ENCODE results near the gene CFAP161.

The CFAP161 gene

DNA sequence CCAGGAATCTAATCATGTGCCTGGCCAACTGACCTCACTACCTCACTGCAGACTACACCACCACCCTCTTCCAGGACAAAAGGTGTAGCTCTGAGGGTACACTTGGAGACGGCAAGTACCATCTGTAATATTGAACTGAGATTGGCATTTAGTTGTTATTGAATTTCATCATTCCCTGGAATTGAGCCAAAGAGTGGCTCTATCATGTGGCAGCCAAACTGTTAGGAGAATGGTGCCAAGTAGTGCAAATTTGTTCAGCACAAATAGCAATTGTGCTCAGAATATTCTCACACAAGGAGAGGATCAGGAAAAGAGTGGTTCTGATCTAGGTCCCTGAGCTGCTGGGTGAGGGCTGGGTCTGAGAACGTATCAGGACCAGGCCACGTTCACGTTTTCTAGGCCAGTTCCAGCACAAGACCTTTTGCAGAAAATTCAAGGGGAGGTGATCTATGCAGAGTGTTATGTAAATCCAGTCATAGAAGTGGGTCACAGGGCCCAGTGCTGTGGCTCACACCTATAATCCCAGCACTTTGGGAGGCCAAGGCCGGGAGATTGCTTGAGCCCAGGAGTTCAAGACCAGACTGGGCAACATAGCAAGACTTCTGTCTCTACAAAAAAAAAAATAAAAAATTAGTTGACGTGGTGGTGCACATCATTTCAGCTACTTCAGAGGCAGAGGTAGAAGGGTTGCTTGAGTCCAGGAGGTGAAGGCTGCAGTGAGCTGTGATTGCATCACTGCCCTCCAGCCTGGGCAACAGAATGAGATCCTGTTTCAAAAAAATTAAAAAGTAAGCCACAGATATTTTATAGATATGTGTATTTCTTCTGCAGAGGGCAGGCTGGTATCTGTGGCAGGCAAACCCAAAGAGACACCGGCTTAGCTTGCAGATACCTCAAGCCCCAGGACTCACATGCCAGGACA is 31.9 kb upstream of the CFAP161 start:
- Histone ChIP-seq H3K36me3 (ENCODE audit: control insufficient read depth, insufficient read depth, low read length) (no peaks in the 10 kb centered on the region), H2BK5ac (ENCODE audit: low read length) (no peak overlapping the region), H3K23ac (ENCODE audit: low read length) (no peak overlapping the region), H4K8ac (ENCODE audit: low read depth, low read length) (no peak overlapping the region), H3K27me3 (ENCODE audit: insufficient read depth, low read length, poor library complexity) (no peaks in the 10 kb centered on the region), H2BK120ac (ENCODE audit: low read depth, low read length) (no peak overlapping the region), H3K9ac (ENCODE audit: low read length) (no peak overlapping the region), H3K4me2 (ENCODE audit: low read length) (no peak overlapping the region), H2AK5ac (ENCODE audit: low read length) (no peak overlapping the region), H3K56ac (ENCODE audit: low read length) (no peak overlapping the region), H3K79me2 (ENCODE audit: control insufficient read depth, insufficient read depth, low read length) (no peaks in the 10 kb centered on the region), H3K79me1 (ENCODE audit: low read length) (no peaks in the 10 kb centered on the region), H3K4me3 (ENCODE audit: low read length) (no peak overlapping the region), H3K4ac (ENCODE audit: low read depth, low read length) (no peak overlapping the region), H3K27ac (ENCODE audit: low read depth, low read length) (no peak overlapping the region), H2BK15ac (replicated peaks; ENCODE audit: low read depth) (no peak overlapping the region), H4K5ac (ENCODE audit: low read length) (no peak overlapping the region), H3K4me1 (ENCODE audit: control insufficient read depth, low read depth, low read length) (no peaks in the 10 kb centered on the region), H3K18ac (ENCODE audit: low read length) (no peak overlapping the region)
- no CpG with 5 or more reads among the region's 7 CpGs for WGBS (ENCODE audit: extremely low coverage, insufficient coverage, low lambda C conversion rate)
- no peak for DNase-seq

DNA sequence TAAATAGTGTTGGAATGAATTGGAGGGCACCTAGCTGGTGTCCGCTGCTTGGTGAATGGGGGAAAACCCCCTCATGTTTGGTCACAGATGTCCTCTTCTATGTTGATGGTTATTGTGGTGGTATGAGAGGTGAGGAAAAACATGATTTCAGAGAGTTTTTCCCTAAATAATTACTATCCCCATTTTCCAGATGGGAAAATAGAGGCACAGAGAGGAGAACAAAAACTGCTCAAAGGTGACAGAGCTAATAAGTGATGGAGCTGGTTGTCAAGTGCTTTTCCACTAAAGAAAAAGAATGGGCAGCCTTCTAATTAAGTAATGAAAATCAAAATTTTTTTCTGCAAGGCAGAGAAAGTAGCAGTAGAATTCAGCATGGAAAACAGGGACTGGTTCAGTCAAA is 30.2 kb upstream of the CFAP161 start:
- DNase-seq = no peak
- no peak overlapping the region for H2AK5ac ChIP-seq (ENCODE audit: low read length)
- no peak overlapping the region for H3K9ac ChIP-seq (ENCODE audit: low read length)

DNA sequence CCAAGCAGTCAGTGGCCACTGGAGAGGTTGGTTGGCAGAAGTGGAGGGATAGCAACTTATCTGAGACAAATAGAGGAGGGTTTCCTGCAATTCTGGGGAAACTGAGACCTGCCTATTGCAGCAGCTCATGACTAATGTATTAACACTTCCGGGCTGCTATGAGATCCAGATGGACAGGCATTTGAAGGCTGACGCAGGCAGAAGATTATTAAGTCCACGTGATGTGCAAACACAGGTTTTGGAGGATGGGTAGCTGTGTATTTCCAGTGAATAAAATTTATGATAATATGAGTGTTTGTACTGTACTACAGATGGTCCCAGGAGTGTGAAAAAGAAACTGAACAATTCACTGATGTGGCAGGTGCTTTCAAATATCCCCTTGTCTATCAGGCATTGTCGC is 28.5 kb upstream of the CFAP161 start:
- Histone ChIP-seq H3K27me3 (ENCODE audit: insufficient read depth, low read length, poor library complexity) (no peaks in the 10 kb centered on the region), H4K5ac (ENCODE audit: low read length) (no peak overlapping the region), H3K36me3 (ENCODE audit: control insufficient read depth, insufficient read depth, low read length) (no peaks in the 10 kb centered on the region), H3K79me1 (ENCODE audit: low read length) (no peaks in the 10 kb centered on the region), H4K8ac (ENCODE audit: low read depth, low read length) (no peak overlapping the region), H3K56ac (ENCODE audit: low read length) (no peak overlapping the region), H3K4me3 (ENCODE audit: low read length) (no peak overlapping the region), H3K4me1 (ENCODE audit: control insufficient read depth, low read depth, low read length) (no peaks in the 10 kb centered on the region), H3K27ac (ENCODE audit: low read depth, low read length) (no peak overlapping the region), H3K9ac (ENCODE audit: low read length) (no peak overlapping the region), H2BK15ac (replicated peaks; ENCODE audit: low read depth) (no peak overlapping the region), H3K4ac (ENCODE audit: low read depth, low read length) (no peak overlapping the region), H2BK5ac (ENCODE audit: low read length) (no peak overlapping the region), H3K4me2 (ENCODE audit: low read length) (no peak overlapping the region), H3K23ac (ENCODE audit: low read length) (no peak overlapping the region), H2BK120ac (ENCODE audit: low read depth, low read length) (no peak overlapping the region), H2AK5ac (ENCODE audit: low read length) (no peak overlapping the region), H3K18ac (ENCODE audit: low read length) (no peak overlapping the region), H3K79me2 (ENCODE audit: control insufficient read depth, insufficient read depth, low read length) (no peaks in the 10 kb centered on the region)
- DNase-seq = no peak
- WGBS (ENCODE audit: extremely low coverage, insufficient coverage, low lambda C conversion rate) = no CpG with 5 or more reads among the region's 4 CpGs

More for the DNA sequence above, 30.2 kb upstream of the CFAP161 start:
- Histone ChIP-seq H3K27me3 (ENCODE audit: insufficient read depth, low read length, poor library complexity) (no peaks in the 10 kb centered on the region), H3K18ac (ENCODE audit: low read length) (no peak overlapping the region), H3K56ac (ENCODE audit: low read length) (no peak overlapping the region), H2BK15ac (replicated peaks; ENCODE audit: low read depth) (no peak overlapping the region), H2BK5ac (ENCODE audit: low read length) (no peak overlapping the region), H4K5ac (ENCODE audit: low read length) (no peak overlapping the region), H3K4me2 (ENCODE audit: low read length) (no peak overlapping the region), H3K79me1 (ENCODE audit: low read length) (no peaks in the 10 kb centered on the region), H3K4me1 (ENCODE audit: control insufficient read depth, low read depth, low read length) (no peaks in the 10 kb centered on the region), H2BK120ac (ENCODE audit: low read depth, low read length) (no peak overlapping the region), H3K4me3 (ENCODE audit: low read length) (no peak overlapping the region), H3K79me2 (ENCODE audit: control insufficient read depth, insufficient read depth, low read length) (no peaks in the 10 kb centered on the region), H3K36me3 (ENCODE audit: control insufficient read depth, insufficient read depth, low read length) (no peaks in the 10 kb centered on the region), H3K27ac (ENCODE audit: low read depth, low read length) (no peak overlapping the region), H3K23ac (ENCODE audit: low read length) (no peak overlapping the region), H3K4ac (ENCODE audit: low read depth, low read length) (no peak overlapping the region), H4K8ac (ENCODE audit: low read depth, low read length) (no peak overlapping the region)
- no CpG with 5 or more reads among the region's 1 CpG for WGBS (ENCODE audit: extremely low coverage, insufficient coverage, low lambda C conversion rate)

DNA sequence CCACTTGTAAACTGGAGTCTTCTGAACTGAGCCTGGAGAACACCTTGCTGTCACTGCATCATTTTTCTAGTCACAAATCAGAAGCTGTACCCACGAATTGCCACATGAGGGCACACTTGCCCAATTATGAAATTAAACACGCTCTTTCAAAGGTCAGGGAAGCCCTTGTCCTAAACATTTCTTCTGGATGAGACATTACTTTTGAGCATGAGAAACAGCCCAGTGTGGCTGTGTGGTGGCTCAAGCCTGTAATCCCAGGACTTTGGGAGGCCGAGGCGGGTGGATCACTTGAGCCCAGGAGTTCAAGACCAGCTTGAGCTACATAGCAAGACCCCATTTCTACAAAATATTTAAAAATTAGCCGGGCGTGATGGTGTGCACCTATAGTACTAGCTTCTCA is 27.5 kb upstream of the CFAP161 start:
- Histone ChIP-seq H3K27ac (ENCODE audit: low read depth, low read length) (no peak overlapping the region), H3K4me1 (ENCODE audit: control insufficient read depth, low read depth, low read length) (no peaks in the 10 kb centered on the region), H3K4me2 (ENCODE audit: low read length) (no peak overlapping the region), H3K4ac (ENCODE audit: low read depth, low read length) (no peak overlapping the region), H3K27me3 (ENCODE audit: insufficient read depth, low read length, poor library complexity) (no peaks in the 10 kb centered on the region), H3K23ac (ENCODE audit: low read length) (no peak overlapping the region), H2BK120ac (ENCODE audit: low read depth, low read length) (no peak overlapping the region), H3K4me3 (ENCODE audit: low read length) (no peak overlapping the region), H3K9ac (ENCODE audit: low read length) (no peak overlapping the region), H3K36me3 (ENCODE audit: control insufficient read depth, insufficient read depth, low read length) (no peaks in the 10 kb centered on the region), H2BK5ac (ENCODE audit: low read length) (no peak overlapping the region), H4K5ac (ENCODE audit: low read length) (no peak overlapping the region), H4K8ac (ENCODE audit: low read depth, low read length) (no peak overlapping the region), H3K18ac (ENCODE audit: low read length) (no peak overlapping the region), H3K79me1 (ENCODE audit: low read length) (no peaks in the 10 kb centered on the region), H2AK5ac (ENCODE audit: low read length) (no peak overlapping the region), H3K56ac (ENCODE audit: low read length) (no peak overlapping the region), H2BK15ac (replicated peaks; ENCODE audit: low read depth) (no peak overlapping the region), H3K79me2 (ENCODE audit: control insufficient read depth, insufficient read depth, low read length) (no peaks in the 10 kb centered on the region)
- no CpG with 5 or more reads among the region's 6 CpGs for WGBS (ENCODE audit: extremely low coverage, insufficient coverage, low lambda C conversion rate)
- peak; percentile 65 for DNase-seq

DNA sequence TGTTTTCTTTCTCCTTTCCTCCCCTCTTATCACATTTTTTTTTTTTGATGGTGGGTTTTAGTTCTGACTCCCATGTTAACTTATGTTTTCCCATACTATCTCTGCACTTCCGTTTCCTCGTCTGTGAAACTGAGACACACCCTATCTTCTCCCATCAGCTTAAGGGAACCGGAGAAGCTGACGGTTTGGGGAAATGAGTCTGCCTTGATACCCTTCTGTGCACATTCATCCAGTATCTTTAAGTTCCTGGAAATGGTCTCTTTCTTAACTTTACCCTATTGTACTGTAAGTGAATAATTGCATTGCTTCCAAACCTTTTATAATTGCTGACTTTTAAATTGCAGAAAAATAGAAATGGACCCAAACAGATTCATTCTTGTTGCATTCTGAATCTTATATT is 26.2 kb upstream of the CFAP161 start:
- Histone ChIP-seq H3K56ac (ENCODE audit: low read length) (no peak overlapping the region), H3K27ac (ENCODE audit: low read depth, low read length) (no peak overlapping the region), H2AK5ac (ENCODE audit: low read length) (no peak overlapping the region), H3K4me1 (ENCODE audit: control insufficient read depth, low read depth, low read length) (no peaks in the 10 kb centered on the region), H3K79me2 (ENCODE audit: control insufficient read depth, insufficient read depth, low read length) (no peaks in the 10 kb centered on the region), H3K27me3 (ENCODE audit: insufficient read depth, low read length, poor library complexity) (no peaks in the 10 kb centered on the region), H3K4me2 (ENCODE audit: low read length) (no peak overlapping the region), H4K8ac (ENCODE audit: low read depth, low read length) (no peak overlapping the region), H4K5ac (ENCODE audit: low read length) (no peak overlapping the region), H3K36me3 (ENCODE audit: control insufficient read depth, insufficient read depth, low read length) (no peaks in the 10 kb centered on the region), H2BK15ac (replicated peaks; ENCODE audit: low read depth) (no peak overlapping the region), H3K4me3 (ENCODE audit: low read length) (no peak overlapping the region), H3K23ac (ENCODE audit: low read length) (no peak overlapping the region), H2BK5ac (ENCODE audit: low read length) (no peak overlapping the region), H3K79me1 (ENCODE audit: low read length) (no peaks in the 10 kb centered on the region), H3K18ac (ENCODE audit: low read length) (no peak overlapping the region), H3K4ac (ENCODE audit: low read depth, low read length) (no peak overlapping the region), H3K9ac (ENCODE audit: low read length) (no peak overlapping the region), H2BK120ac (ENCODE audit: low read depth, low read length) (no peak overlapping the region)
- no peak for DNase-seq
- no CpG with 5 or more reads among the region's 4 CpGs for WGBS (ENCODE audit: extremely low coverage, insufficient coverage, low lambda C conversion rate)

DNA sequence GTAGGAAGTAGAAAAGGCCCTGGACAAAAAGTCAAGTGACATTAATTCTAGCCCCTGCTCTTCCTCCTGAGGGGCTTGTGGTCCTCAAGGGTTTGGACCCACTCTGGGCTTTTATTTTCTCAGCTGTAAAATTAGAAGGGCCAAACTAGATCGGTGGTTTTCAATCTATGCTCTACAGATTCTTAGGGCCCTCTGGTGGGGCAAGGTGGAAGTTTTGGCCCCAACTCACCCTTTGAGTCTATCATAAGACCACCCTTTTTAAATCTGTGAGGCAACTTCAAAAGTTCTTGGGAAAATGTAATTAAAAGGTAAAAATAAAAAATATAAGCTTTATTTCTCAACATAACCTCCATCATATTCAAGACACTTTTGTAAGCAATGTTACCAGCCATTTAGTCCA is 25.6 kb upstream of the CFAP161 start:
- no peaks in the 10 kb centered on the region for H3K79me1 ChIP-seq (ENCODE audit: low read length)
- no peaks in the 10 kb centered on the region for H3K79me2 ChIP-seq (ENCODE audit: control insufficient read depth, insufficient read depth, low read length)
- no peak overlapping the region for H3K18ac ChIP-seq (ENCODE audit: low read length)
- no peak overlapping the region for H3K27ac ChIP-seq (ENCODE audit: low read depth, low read length)
- H2AK5ac ChIP-seq (ENCODE audit: low read length) = no peak overlapping the region
- no peak overlapping the region for H3K9ac ChIP-seq (ENCODE audit: low read length)
- no peaks in the 10 kb centered on the region for H3K36me3 ChIP-seq (ENCODE audit: control insufficient read depth, insufficient read depth, low read length)
- no peaks in the 10 kb centered on the region for H3K4me1 ChIP-seq (ENCODE audit: control insufficient read depth, low read depth, low read length)
- WGBS (ENCODE audit: extremely low coverage, insufficient coverage, low lambda C conversion rate) = no CpG with 5 or more reads among the region's 1 CpG
- no peak overlapping the region for H2BK120ac ChIP-seq (ENCODE audit: low read depth, low read length)
- H4K8ac ChIP-seq (ENCODE audit: low read depth, low read length) = no peak overlapping the region
- H3K27me3 ChIP-seq (ENCODE audit: insufficient read depth, low read length, poor library complexity) = no peaks in the 10 kb centered on the region
- no peak overlapping the region for H3K56ac ChIP-seq (ENCODE audit: low read length)
- no peak overlapping the region for H2BK5ac ChIP-seq (ENCODE audit: low read length)
- H4K5ac ChIP-seq (ENCODE audit: low read length) = no peak overlapping the region
- no peak overlapping the region for H3K4me2 ChIP-seq (ENCODE audit: low read length)
- no peak overlapping the region for H3K4ac ChIP-seq (ENCODE audit: low read depth, low read length)
- no peak overlapping the region for H2BK15ac ChIP-seq (replicated peaks; ENCODE audit: low read depth)
- no peak overlapping the region for H3K4me3 ChIP-seq (ENCODE audit: low read length)
- peak; percentile 32 for DNase-seq
- no peak overlapping the region for H3K23ac ChIP-seq (ENCODE audit: low read length)
